ENCODE data around the gene GASK1A. TPM values are rescaled to one million over a fixed set of nuclear protein-coding genes. Genes with fewer than 3 reads are reported as not detected.

The GASK1A gene
- total and polyA plus RNA-seq, 2 donors from 2014 or later = 2.3 to 7.3 TPM

DNA sequence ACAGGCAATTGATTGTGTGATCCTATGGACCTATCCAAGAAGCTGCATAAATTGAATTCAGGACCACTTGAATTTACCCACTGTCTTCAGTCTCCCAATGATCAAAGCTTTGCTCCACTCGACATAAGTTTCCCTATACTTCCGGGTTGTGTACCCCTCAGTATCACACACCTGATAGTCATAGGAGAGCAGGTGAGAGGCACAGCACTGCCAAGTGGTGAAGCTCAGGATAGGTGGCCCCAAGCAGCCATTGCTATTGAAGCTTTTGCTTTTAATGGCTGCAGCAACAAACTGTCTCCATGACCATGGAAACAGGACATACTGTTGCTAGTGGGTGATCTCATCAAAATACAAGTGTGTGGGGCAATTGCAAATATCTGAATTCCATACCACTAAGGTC is 27.7 kb downstream of the GASK1A start:
- H3K4me3 ChIP-seq (ENCODE audit: low read length in 3 of 3) = no peak overlapping the region
- FAIRE-seq = no peak
- H3K27me3 ChIP-seq (ENCODE audit: control insufficient read depth, insufficient read depth, low read length) = no peaks in the 10 kb centered on the region
- no peak for DNase-seq
- TF ChIP-seq, protein P1, sequence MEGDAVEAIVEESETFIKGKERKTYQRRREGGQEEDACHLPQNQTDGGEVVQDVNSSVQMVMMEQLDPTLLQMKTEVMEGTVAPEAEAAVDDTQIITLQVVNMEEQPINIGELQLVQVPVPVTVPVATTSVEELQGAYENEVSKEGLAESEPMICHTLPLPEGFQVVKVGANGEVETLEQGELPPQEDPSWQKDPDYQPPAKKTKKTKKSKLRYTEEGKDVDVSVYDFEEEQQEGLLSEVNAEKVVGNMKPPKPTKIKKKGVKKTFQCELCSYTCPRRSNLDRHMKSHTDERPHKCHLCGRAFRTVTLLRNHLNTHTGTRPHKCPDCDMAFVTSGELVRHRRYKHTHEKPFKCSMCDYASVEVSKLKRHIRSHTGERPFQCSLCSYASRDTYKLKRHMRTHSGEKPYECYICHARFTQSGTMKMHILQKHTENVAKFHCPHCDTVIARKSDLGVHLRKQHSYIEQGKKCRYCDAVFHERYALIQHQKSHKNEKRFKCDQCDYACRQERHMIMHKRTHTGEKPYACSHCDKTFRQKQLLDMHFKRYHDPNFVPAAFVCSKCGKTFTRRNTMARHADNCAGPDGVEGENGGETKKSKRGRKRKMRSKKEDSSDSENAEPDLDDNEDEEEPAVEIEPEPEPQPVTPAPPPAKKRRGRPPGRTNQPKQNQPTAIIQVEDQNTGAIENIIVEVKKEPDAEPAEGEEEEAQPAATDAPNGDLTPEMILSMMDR (IDR thresholded peaks at IDR 0.05; ENCODE audit: borderline replicate concordance, extremely low read depth, insufficient read depth) = no peak
- H3K27ac ChIP-seq (ENCODE audit: low read depth in 2 of 2, low read length in 2 of 2) = no peak overlapping the region
- no peaks in the 10 kb centered on the region for H3K36me3 ChIP-seq (ENCODE audit: control insufficient read depth in 2 of 3, insufficient read depth in 3 of 3, low read length in 3 of 3)
- intact Hi-C loops (cut with DNase I) = no loop called here
- H3K4me1 ChIP-seq (ENCODE audit: control insufficient read depth in 2 of 3, insufficient read depth in 2 of 3, low read depth in 1 of 3, low read length in 3 of 3) = peaks cover 0 to under 1% (median 0%) of the 10 kb centered on the region in 3 donors
- H3K9me3 ChIP-seq (ENCODE audit: control insufficient read depth in 2 of 3, insufficient read depth in 1 of 3, low read length in 3 of 3) = no peaks in the 10 kb centered on the region
- H3K9ac ChIP-seq (ENCODE audit: low read length in 3 of 3) = no peak overlapping the region

DNA sequence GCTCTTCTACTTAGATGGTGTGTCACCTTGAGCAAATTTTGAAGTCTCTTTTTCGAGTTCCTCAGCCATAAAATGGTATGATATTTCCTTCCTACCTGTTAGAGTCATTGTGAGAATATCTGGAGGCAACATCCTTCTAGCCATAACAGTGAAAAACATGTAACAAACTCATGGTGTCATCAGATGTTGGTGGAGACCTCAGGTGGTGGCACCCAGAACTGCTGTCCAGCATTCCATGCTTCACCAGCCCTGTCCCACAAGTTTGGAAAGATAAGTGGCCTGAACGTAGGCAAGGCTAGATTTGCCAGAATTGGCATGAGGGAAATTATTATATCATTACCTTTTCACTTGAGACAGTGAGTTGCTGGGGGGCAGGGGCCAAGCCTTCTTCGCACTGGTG is 30.4 kb downstream of the GASK1A start:
- no peaks in the 10 kb centered on the region for H3K9me3 ChIP-seq (ENCODE audit: control insufficient read depth in 2 of 3, insufficient read depth in 1 of 3, low read length in 3 of 3)
- DNase-seq = no peak
- no peaks in the 10 kb centered on the region for H3K27me3 ChIP-seq (ENCODE audit: control insufficient read depth, insufficient read depth, low read length)
- no peak overlapping the region for H3K9ac ChIP-seq (ENCODE audit: low read length in 3 of 3)
- H3K4me3 ChIP-seq (ENCODE audit: low read length in 3 of 3) = no peak overlapping the region
- TF ChIP-seq, protein P1 (IDR thresholded peaks at IDR 0.05; ENCODE audit: borderline replicate concordance, extremely low read depth, insufficient read depth) = no peak
- H3K4me1 ChIP-seq (ENCODE audit: control insufficient read depth in 2 of 3, insufficient read depth in 2 of 3, low read depth in 1 of 3, low read length in 3 of 3) = no peaks in the 10 kb centered on the region
- no peak overlapping the region for H3K27ac ChIP-seq (ENCODE audit: low read depth in 2 of 2, low read length in 2 of 2)
- no peak for FAIRE-seq
- H3K36me3 ChIP-seq (ENCODE audit: control insufficient read depth in 2 of 3, insufficient read depth in 3 of 3, low read length in 3 of 3) = no peaks in the 10 kb centered on the region
- intact Hi-C loops (cut with DNase I) = no loop called here

GRCh38 chr3:43010638-43011037 is 31.5 kb downstream of the GASK1A start:
- Histone ChIP-seq H3K9ac (ENCODE audit: low read length in 3 of 3) (no peak overlapping the region), H3K36me3 (ENCODE audit: control insufficient read depth in 2 of 3, insufficient read depth in 3 of 3, low read length in 3 of 3) (no peaks in the 10 kb centered on the region), H3K27me3 (ENCODE audit: control insufficient read depth, insufficient read depth, low read length) (no peaks in the 10 kb centered on the region), H3K4me3 (ENCODE audit: low read length in 3 of 3) (no peak overlapping the region), H3K9me3 (ENCODE audit: control insufficient read depth in 2 of 3, insufficient read depth in 1 of 3, low read length in 3 of 3) (no peaks in the 10 kb centered on the region), H3K4me1 (ENCODE audit: control insufficient read depth in 2 of 3, insufficient read depth in 2 of 3, low read depth in 1 of 3, low read length in 3 of 3) (no peaks in the 10 kb centered on the region), H3K27ac (ENCODE audit: low read depth in 2 of 2, low read length in 2 of 2) (no peak overlapping the region)
- DNase-seq (no peak), FAIRE-seq (no peak)
- TF ChIP-seq, protein P1 (IDR thresholded peaks at IDR 0.05; ENCODE audit: borderline replicate concordance, extremely low read depth, insufficient read depth) = no peak
- intact Hi-C loops (cut with DNase I) = no loop called here

GRCh38 chr3:43011638-43012037 is 32.5 kb downstream of the GASK1A start:
- intact Hi-C loops (cut with DNase I) = no loop called here
- Histone ChIP-seq H3K4me1 (ENCODE audit: control insufficient read depth in 2 of 3, insufficient read depth in 2 of 3, low read depth in 1 of 3, low read length in 3 of 3) (no peaks in the 10 kb centered on the region), H3K4me3 (ENCODE audit: low read length in 3 of 3) (no peak overlapping the region), H3K9ac (ENCODE audit: low read length in 3 of 3) (no peak overlapping the region), H3K27me3 (ENCODE audit: control insufficient read depth, insufficient read depth, low read length) (no peaks in the 10 kb centered on the region), H3K36me3 (ENCODE audit: control insufficient read depth in 2 of 3, insufficient read depth in 3 of 3, low read length in 3 of 3) (no peaks in the 10 kb centered on the region), H3K27ac (ENCODE audit: low read depth in 2 of 2, low read length in 2 of 2) (no peak overlapping the region), H3K9me3 (ENCODE audit: control insufficient read depth in 2 of 3, insufficient read depth in 1 of 3, low read length in 3 of 3) (no peaks in the 10 kb centered on the region)
- DNase-seq (no peak), FAIRE-seq (no peak)
- TF ChIP-seq, protein P1 (IDR thresholded peaks at IDR 0.05; ENCODE audit: borderline replicate concordance, extremely low read depth, insufficient read depth) = no peak

Data from kidney (tissue), 14 donors.